DMS53 treated with DMSO at 0.1 percent for 48 hours (cell line): ENCODE measurements around the gene MTRR.

Experiments used
- DNase-seq: peaks from one replicate; lab custom pipeline; 2025; ENCODE audit not compliant: unreplicated experiment; lab: John Stamatoyannopoulos, UW

Gene MTRR

GRCh38 chr5:7856855-7857254 lies 12.1 kb upstream of the MTRR start:
- DNase-seq, result peak; percentile 56

GRCh38 chr5:7857361-7857760 lies 11.6 kb upstream of the MTRR start:
- DNase-seq, result no peak

GRCh38 chr5:7857926-7858632 lies 10.9 kb upstream of the MTRR start:
- DNase-seq, result no peak

GRCh38 chr5:7866196-7866595 lies 2.8 kb upstream of the MTRR start:
- no peak for DNase-seq

GRCh38 chr5:7867260-7867659 lies 1.7 kb upstream of the MTRR start:
- no peak for DNase-seq

GRCh38 chr5:7868427-7868772 lies 548 bp upstream of the MTRR start:
- DNase-seq, result no peak

GRCh38 chr5:7869474-7870136 lies 657 bp downstream of the MTRR start:
- no peak for DNase-seq

- no peak for DNase-seq
Observed at GRCh38 chr5:7871653-7872052, 2.7 kb downstream of the MTRR start.

- no peak for DNase-seq
Observed at GRCh38 chr5:7872517-7873130, 3.7 kb downstream of the MTRR start.

GRCh38 chr5:7873216-7873615 lies 4.3 kb downstream of the MTRR start:
- no peak for DNase-seq

GRCh38 chr5:7874639-7875038 lies 5.7 kb downstream of the MTRR start:
- DNase-seq, result no peak

- DNase-seq, result no peak
Observed at GRCh38 chr5:7875151-7875550, 6.2 kb downstream of the MTRR start.

GRCh38 chr5:7876867-7877266 lies 7.9 kb downstream of the MTRR start:
- no peak for DNase-seq

GRCh38 chr5:7877851-7878250 lies 8.9 kb downstream of the MTRR start:
- DNase-seq, result no peak

- DNase-seq, result no peak
Observed at GRCh38 chr5:7878381-7878873, 9.5 kb downstream of the MTRR start.

- no peak for DNase-seq
Observed at GRCh38 chr5:7881091-7881490, 12.1 kb downstream of the MTRR start.

- DNase-seq, result no peak
Observed at GRCh38 chr5:7881816-7882215, 12.9 kb downstream of the MTRR start.

GRCh38 chr5:7882926-7883325 lies 14.0 kb downstream of the MTRR start:
- no peak for DNase-seq

GRCh38 chr5:7884491-7885267 lies 15.7 kb downstream of the MTRR start:
- DNase-seq, result no peak

GRCh38 chr5:7886849-7887475 lies 18.0 kb downstream of the MTRR start:
- peak; percentile 42 for DNase-seq

- DNase-seq, result no peak
Observed at GRCh38 chr5:7888901-7889300, 20.0 kb downstream of the MTRR start.
